ENCODE data around the gene TPX2. TPM values are rescaled to one million over a fixed set of nuclear protein-coding genes. Genes with fewer than 3 reads are reported as not detected.
"Not testable (repeated sequence)": the region's sequence is repeated elsewhere in the genome, so short reads cannot be mapped to it uniquely, and the experiment has no call there.

The TPX2 gene
- total and polyA plus RNA-seq, 5 experiments from 2014 or later, result 0.16 to 0.50 (median 0.26) TPM; not detected in 1

- peak overlapping the region; percentile 90 to 96 (median 93) for H3K4me3 Mint-ChIP-seq
- POLR2A ChIA-PET, result interaction anchor here (0.6 to 5.1 kb wide), 18 partner anchors 8 to 151 kb away, joined by 3 to 125 read pairs (median 5); partner anchors contain the start of gene TPX2
- no peaks in the 10 kb centered on the region for H3K27me3 Mint-ChIP-seq
- ATAC-seq (peak; percentile 92 to 95), DNase-seq (peak; percentile 98 to 100 (median 99))
- H3K27ac Mint-ChIP-seq, result peak overlapping the region; percentile 73 to 98 (median 94)
- H3K4me1 Mint-ChIP-seq, result peaks cover 29 to 52% (median 44%) of the 10 kb centered on the region in 4 donors
- no peaks in the 10 kb centered on the region for H3K9me3 Mint-ChIP-seq
- H3K36me3 Mint-ChIP-seq, result peaks cover 0 to 3% (median 0%) of the 10 kb centered on the region in 3 donors
Measured at GRCh38 chr20:31723319-31724078, 15.6 kb upstream of the TPX2 start.

GRCh38 chr20:31731321-31731717 is 7.8 kb upstream of the TPX2 start:
- POLR2A ChIA-PET, result interaction anchor here (0.6 to 0.7 kb wide), 2 partner anchors 8 to 58 kb away, joined by 4 to 5 read pairs; no protein-coding TSS in a partner anchor
- Mint-ChIP-seq H3K4me3 (no peak overlapping the region), H3K9me3 (no peaks in the 10 kb centered on the region), H3K27ac (no peak overlapping the region), H3K4me1 (peaks cover 0 to 2% (median 0%) of the 10 kb centered on the region in 4 donors), H3K27me3 (no peaks in the 10 kb centered on the region), H3K36me3 (no peaks in the 10 kb centered on the region)
- DNase-seq (no peak), ATAC-seq (no peak)

- Mint-ChIP-seq H3K27me3 (no peaks in the 10 kb centered on the region), H3K27ac (no peak overlapping the region), H3K4me1 (no peaks in the 10 kb centered on the region), H3K4me3 (no peak overlapping the region), H3K9me3 (no peaks in the 10 kb centered on the region), H3K36me3 (no peaks in the 10 kb centered on the region)
- ATAC-seq (no peak), DNase-seq (no peak)
- POLR2A ChIA-PET, result interaction anchor here (0.6 to 2.7 kb wide), 2 partner anchors 16 to 193 kb away, joined by 5 to 12 read pairs; partner anchors contain the start of gene BCL2L1
Measured at GRCh38 chr20:31739550-31739977, 474 bp downstream of the TPX2 start.

GRCh38 chr20:31740208-31740607 is 1.1 kb downstream of the TPX2 start:
- H3K27me3 Mint-ChIP-seq, result no peaks in the 10 kb centered on the region
- no peaks in the 10 kb centered on the region for H3K36me3 Mint-ChIP-seq
- H3K9me3 Mint-ChIP-seq, result no peaks in the 10 kb centered on the region
- no peak overlapping the region for H3K27ac Mint-ChIP-seq
- POLR2A ChIA-PET, result interaction anchor here (2.7 kb wide), 1 partner anchor 17 kb away, joined by 12 read pairs; the partner anchor contains the start of gene BCL2L1
- H3K4me1 Mint-ChIP-seq, result no peaks in the 10 kb centered on the region
- H3K4me3 Mint-ChIP-seq, result no peak overlapping the region
- peak in 1 of 2 donors; percentile 37 for ATAC-seq
- no peak for DNase-seq

- no peak for DNase-seq
- H3K4me3 Mint-ChIP-seq, result no peak overlapping the region
- no peaks in the 10 kb centered on the region for H3K9me3 Mint-ChIP-seq
- H3K27me3 Mint-ChIP-seq, result no peaks in the 10 kb centered on the region
- no peaks in the 10 kb centered on the region for H3K4me1 Mint-ChIP-seq
- H3K27ac Mint-ChIP-seq, result no peak overlapping the region
- H3K36me3 Mint-ChIP-seq, result no peaks in the 10 kb centered on the region
- no peak for ATAC-seq
- POLR2A ChIA-PET, result no interaction called here
Measured at GRCh38 chr20:31740656-31741323, 1.7 kb downstream of the TPX2 start.

GRCh38 chr20:31746068-31746878 is 7.2 kb downstream of the TPX2 start:
- DNase-seq, result no peak
- Mint-ChIP-seq H3K27ac (peak overlapping the region in 2 of 10 donors; percentile 28 to 53), H3K9me3 (no peaks in the 10 kb centered on the region), H3K27me3 (no peaks in the 10 kb centered on the region), H3K36me3 (no peaks in the 10 kb centered on the region), H3K4me1 (peaks cover 0 to 2% (median 0%) of the 10 kb centered on the region in 4 donors), H3K4me3 (no peak overlapping the region)
- POLR2A ChIA-PET, result no interaction called here
- ATAC-seq, result no peak

- H3K36me3 Mint-ChIP-seq, POLR2A ChIA-PET, H3K9me3 Mint-ChIP-seq, H3K27ac Mint-ChIP-seq, DNase-seq, H3K4me1 Mint-ChIP-seq, ATAC-seq, H3K4me3 Mint-ChIP-seq, H3K27me3 Mint-ChIP-seq: not testable (repeated sequence)
Measured at GRCh38 chr20:31747028-31747427, 7.9 kb downstream of the TPX2 start.

- DNase-seq, result no peak
- no peaks in the 10 kb centered on the region for H3K9me3 Mint-ChIP-seq
- POLR2A ChIA-PET, result no interaction called here
- no peaks in the 10 kb centered on the region for H3K27me3 Mint-ChIP-seq
- peaks cover 0 to 2% (median 0%) of the 10 kb centered on the region in 4 donors for H3K4me1 Mint-ChIP-seq
- no peaks in the 10 kb centered on the region for H3K36me3 Mint-ChIP-seq
- no peak for ATAC-seq
- no peak overlapping the region for H3K4me3 Mint-ChIP-seq
- H3K27ac Mint-ChIP-seq, result no peak overlapping the region
Measured at GRCh38 chr20:31747640-31748039, 8.6 kb downstream of the TPX2 start.

- ATAC-seq (no peak), DNase-seq (no peak)
- no peak overlapping the region for H3K4me3 Mint-ChIP-seq
- no peak overlapping the region for H3K27ac Mint-ChIP-seq
- peaks cover 0 to 2% (median 0%) of the 10 kb centered on the region in 4 donors for H3K4me1 Mint-ChIP-seq
- POLR2A ChIA-PET, result no interaction called here
- H3K27me3 Mint-ChIP-seq, result no peaks in the 10 kb centered on the region
- no peaks in the 10 kb centered on the region for H3K9me3 Mint-ChIP-seq
- H3K36me3 Mint-ChIP-seq, result no peaks in the 10 kb centered on the region
Measured at GRCh38 chr20:31749223-31749622, 10.1 kb downstream of the TPX2 start.

- H3K27ac Mint-ChIP-seq, result peak overlapping the region in 1 of 10 donors; percentile 38
- no peak for DNase-seq
- POLR2A ChIA-PET, result no interaction called here
- no peaks in the 10 kb centered on the region for H3K36me3 Mint-ChIP-seq
- no peak overlapping the region for H3K4me3 Mint-ChIP-seq
- ATAC-seq, result no peak
- H3K9me3 Mint-ChIP-seq, result no peaks in the 10 kb centered on the region
- H3K27me3 Mint-ChIP-seq, result no peaks in the 10 kb centered on the region
- peaks cover 0 to 2% (median 0%) of the 10 kb centered on the region in 4 donors for H3K4me1 Mint-ChIP-seq
Measured at GRCh38 chr20:31751126-31751525, 12.0 kb downstream of the TPX2 start.

GRCh38 chr20:31757254-31757653 is 18.2 kb downstream of the TPX2 start:
- no peaks in the 10 kb centered on the region for H3K36me3 Mint-ChIP-seq
- DNase-seq, result no peak
- H3K27me3 Mint-ChIP-seq, result no peaks in the 10 kb centered on the region
- no peaks in the 10 kb centered on the region for H3K4me1 Mint-ChIP-seq
- H3K27ac Mint-ChIP-seq, result no peak overlapping the region
- no peak for ATAC-seq
- POLR2A ChIA-PET, result no interaction called here
- H3K4me3 Mint-ChIP-seq, result no peak overlapping the region
- no peaks in the 10 kb centered on the region for H3K9me3 Mint-ChIP-seq

- Mint-ChIP-seq H3K27me3 (no peaks in the 10 kb centered on the region), H3K36me3 (no peaks in the 10 kb centered on the region), H3K4me3 (no peak overlapping the region), H3K4me1 (no peaks in the 10 kb centered on the region), H3K27ac (peak overlapping the region in 1 of 10 donors; percentile 22), H3K9me3 (no peaks in the 10 kb centered on the region)
- DNase-seq (no peak), ATAC-seq (no peak)
- POLR2A ChIA-PET, result no interaction called here
Measured at GRCh38 chr20:31758521-31758920, 19.4 kb downstream of the TPX2 start.

Measured in naive thymus-derived CD8-positive, alpha-beta T cell (primary cell).